Measurements from ENCODE around the gene PKN2.
A peak's percentile ranks its signal among the peaks of the same experiment; 100 is the strongest.

PKN2 gene

GRCh38 chr1:88735909-88736308 is 51.8 kb downstream of the PKN2 start:
- DNase-seq, result no peak

DNA sequence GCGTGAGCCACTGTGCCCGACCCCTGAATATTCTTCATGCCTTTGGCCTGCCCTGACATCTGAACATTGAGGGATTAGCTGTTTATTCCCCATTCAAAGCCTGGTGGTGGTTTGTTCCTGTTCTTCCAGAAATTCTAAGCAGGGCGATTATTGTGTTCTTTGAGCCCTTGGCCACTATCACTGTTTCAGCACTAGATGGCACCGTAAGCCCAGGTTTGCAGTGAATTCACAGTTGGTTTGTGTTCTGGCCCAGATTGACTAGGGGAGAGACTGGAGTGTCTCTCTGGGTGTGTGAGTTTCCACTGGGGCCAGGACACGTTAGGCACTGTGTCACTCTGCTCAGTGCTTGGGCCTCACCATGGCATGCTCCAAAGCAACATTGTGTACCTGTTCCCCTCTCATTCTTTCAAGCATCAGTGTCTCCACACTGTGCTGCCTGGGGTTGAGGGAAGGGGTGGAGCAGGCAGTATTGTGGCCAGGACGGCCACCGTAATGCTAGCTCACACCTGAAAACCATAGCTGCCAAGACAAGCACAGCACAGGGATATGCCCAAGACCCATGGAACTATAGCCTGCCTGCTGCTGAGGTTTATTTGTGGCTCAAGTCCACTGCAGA is 52.7 kb downstream of the PKN2 start:
- DNase-seq, result no peak

DNA sequence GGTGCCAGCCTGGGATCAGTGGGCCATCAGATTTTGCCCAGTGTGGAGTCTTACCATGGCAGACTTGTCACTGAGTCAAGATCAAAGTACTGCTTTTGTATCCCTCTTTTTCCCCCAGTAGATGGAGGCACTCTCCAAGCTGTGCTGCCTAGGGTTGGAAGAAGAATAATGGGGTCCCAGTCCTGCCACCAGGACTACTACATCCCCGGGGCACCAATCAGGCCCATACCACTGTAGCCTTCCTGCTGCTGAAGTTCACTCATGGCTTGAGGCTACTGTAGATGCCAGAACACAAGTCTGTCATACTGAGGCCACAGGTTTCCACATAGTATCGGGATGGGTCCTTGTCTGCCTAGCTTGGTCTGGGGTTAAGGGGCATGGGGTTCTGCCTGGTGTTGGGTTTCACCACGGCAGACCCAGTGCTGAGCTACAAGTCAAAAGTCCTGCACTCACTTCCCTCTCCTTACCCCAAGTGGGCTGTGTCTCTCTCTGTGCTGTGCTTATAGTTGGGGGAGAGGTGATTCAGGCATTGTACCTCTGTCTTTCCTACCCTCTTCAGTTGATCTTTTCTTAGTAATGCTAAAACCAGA is 53.4 kb downstream of the PKN2 start:
- DNase-seq, result no peak

- DNase-seq, result no peak
Measured at GRCh38 chr1:88740784-88741183, 56.7 kb downstream of the PKN2 start.

DNA sequence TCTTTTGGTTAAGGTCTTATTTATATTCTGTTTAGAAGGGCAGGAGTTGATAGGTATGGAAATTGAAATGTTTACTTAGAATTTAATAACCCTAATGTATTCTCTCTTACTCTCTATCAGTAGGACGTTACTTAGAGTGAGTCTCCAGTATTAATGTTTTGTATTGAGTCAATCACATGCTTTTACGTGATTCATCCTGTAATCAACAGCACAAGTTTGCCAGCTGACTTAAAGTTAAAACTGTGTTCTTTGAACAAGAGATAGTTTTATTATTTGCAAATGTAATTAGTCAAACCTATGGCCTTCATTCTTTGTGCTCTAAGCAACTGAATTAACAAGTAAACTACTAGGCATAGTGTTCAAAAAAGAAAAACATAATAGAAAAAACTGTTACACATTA is 57.3 kb downstream of the PKN2 start:
- no peak for DNase-seq

DNA sequence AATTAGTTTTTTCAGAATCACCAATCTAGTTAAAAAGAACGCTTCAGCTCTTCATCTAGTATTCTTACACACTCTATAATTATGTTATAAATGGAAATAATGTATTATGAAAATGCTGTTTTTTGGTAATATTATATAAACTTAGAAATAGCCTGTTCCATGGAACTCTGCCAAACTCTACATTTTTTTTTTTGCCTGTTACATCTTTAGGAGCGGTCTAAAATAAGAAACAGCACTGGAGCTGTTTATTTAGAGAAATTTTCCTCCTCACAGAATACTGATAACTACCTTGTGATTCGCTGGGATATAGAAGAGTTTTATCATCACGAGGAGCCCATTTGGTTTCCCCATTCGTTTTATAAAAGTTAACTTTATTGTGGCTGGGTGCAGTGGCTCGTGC is 58.5 kb downstream of the PKN2 start:
- no peak for DNase-seq

DNA sequence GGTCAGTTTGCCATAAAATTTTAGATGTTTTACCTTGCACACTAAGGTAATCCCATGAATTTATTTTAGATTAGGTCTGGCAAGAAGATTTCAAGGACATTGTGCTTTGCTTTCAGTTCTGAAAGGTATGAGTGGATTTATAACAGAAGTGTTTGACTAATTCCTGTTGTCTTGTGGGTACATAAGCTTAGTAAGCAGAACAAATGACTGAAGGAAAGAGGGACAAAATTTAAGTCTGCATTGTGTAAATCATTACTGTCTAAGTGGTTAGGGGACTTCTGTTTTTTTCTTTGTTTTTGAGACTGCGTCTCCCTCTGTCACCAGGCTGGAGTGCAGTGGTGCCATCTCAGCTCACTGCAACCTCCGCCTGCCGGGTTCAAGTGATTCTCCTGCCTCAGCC is 60.1 kb downstream of the PKN2 start:
- DNase-seq, result no peak

- DNase-seq, result no peak
Measured at GRCh38 chr1:88746916-88747315, 62.8 kb downstream of the PKN2 start.

- DNase-seq, result no peak
Measured at GRCh38 chr1:88751714-88752113, 67.6 kb downstream of the PKN2 start.

- no peak for DNase-seq
Measured at GRCh38 chr1:88753506-88753905, 69.4 kb downstream of the PKN2 start.

DNA sequence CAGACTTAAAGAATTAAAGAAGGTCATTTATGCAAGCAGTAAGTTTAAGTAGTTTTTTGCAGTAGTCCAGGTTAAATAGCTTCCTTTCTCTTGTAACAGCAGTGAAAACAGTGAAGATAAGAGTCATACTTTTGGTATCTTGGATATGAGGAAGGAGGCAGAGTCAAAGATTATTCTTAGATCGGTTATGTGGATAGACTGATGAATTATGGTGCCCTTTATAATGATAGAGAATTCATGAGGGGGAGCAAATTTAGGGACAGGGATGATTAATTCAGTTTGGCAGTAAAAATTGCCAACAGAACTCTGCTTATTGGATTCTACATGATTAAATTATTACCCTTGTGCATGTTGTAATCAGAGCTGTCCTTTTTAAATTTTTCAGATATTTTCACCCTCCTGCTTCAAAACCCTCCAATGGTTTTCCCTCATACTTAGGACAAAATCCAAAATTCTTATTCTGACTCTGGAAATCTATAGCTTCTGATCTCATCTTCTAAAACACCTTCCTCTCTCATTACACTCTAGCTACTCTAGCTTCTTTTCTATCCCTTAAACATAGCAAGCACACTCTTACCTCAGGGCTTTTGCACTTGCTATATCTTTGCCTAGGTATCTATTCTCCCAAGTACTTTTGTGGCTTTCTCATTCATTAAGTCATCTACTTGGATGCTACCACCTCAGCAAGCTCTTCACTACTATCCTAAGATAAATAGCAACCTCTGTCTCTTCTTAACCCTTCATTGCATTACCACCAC is 79.8 kb downstream of the PKN2 start:
- DNase-seq, result no peak

DNA sequence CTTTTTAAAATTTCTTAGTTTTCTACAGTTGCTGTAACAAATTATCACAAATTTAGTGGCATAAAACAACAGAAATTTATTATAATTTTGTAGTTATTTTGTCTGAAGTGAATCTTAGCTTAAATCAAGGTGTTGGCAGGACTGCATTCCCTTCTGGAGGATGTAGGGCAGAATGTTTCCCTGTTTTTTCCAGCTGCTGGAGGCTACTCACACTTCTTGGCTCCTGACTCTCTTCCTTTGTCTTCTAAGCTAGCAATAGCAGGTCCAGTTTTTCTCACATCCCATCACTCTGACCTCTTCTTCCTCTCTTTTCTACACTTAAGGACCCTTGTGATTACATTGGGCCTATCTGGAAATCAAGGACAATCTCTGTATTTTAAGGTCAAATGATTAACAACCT is 84.1 kb downstream of the PKN2 start:
- no peak for DNase-seq

DNA sequence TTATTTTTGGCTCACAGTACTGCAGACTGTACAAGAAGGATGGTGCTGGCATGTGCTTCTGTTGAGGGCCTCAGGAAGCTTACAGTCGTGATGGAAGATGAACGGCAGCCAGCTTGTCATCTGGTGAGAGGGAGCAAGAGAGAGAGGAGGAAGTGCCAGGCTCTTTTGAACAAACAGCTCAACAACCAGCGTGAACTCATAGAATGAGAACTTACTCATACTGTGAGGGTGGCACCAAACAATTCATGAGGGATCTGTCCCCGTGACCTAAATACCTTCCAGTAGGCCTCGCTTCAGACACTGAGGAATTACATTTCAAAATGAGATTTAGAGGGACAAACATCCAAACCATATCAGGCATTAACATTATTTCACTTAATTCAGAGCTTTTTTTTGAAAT is 84.7 kb downstream of the PKN2 start:
- no peak for DNase-seq

GRCh38 chr1:88773540-88774150 is 89.6 kb downstream of the PKN2 start:
- DNase-seq, result no peak

DNA sequence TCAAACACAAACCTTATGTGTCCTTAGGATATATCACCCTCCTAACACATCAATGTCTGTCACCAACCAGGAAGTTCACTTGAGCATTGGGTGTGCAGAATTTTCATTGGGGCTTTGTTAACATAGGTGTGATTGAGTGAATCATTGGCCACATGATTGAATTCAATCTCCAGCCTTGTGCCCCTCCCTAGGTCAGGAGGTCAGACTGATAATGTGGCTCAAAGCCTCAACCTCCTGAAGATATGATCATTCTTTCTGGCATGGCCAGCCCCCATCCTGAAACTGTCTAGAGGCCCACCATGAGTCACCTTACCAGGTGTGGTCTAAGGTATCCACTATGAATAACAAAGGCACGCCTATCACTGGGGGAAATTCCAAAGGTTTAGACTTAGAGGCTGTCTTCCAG is 90.1 kb downstream of the PKN2 start:
- DNase-seq, result no peak

DNA sequence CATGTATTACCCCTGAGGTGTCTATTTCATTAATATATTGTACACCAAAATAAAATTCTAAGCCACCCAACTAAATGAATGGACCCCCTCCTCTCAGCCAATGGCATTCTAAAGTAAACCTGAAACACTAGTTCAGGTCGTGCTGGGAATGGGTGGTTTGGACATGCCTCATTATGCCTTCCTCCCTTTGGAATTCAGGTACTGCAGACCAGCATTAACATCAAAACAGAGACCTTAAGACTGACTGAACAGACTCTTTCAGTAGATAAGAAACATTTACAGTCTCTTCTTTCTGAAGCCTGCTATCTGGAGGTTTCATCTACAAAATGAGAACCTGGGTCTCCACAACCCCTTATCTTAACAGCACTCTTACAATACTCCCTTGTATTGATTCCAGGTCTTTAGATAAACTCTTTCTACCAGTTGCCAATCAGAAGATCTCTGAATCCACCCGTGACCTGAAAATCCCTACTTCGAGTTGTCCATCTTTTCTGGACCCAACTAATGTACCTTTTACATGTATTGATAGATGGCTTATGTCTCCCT is 93.6 kb downstream of the PKN2 start:
- DNase-seq, result no peak

DNA sequence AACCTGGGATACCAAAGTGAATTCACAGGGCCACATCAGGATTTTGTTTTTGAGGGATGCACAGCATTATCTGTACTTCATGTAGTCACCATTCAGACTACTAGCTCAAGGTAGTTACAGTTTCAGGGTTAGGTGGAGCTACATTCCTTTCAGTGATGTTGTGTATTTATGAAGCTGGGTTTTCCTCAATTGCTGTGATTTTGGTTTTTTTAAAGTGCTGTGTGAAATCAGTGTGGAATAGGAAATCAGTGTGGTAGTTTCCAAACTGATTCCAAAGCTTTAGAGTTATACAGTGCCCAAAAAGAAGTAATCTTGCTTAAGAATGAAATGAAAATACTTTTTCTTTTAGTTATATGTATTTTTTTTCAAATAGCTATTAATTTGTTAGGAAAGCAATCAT is 95.8 kb downstream of the PKN2 start:
- DNase-seq, result no peak

GRCh38 chr1:88780485-88780884 is 96.4 kb downstream of the PKN2 start:
- DNase-seq, result peak; percentile 11

GRCh38 chr1:88783145-88783544 is 99.1 kb downstream of the PKN2 start:
- DNase-seq, result no peak

- DNase-seq, result no peak
Measured at GRCh38 chr1:88784551-88784950, 100.5 kb downstream of the PKN2 start.

- DNase-seq, result no peak
Measured at GRCh38 chr1:88787023-88787903, 103.2 kb downstream of the PKN2 start.

- no peak for DNase-seq
Measured at GRCh38 chr1:88791192-88791591, 107.1 kb downstream of the PKN2 start.

DNA sequence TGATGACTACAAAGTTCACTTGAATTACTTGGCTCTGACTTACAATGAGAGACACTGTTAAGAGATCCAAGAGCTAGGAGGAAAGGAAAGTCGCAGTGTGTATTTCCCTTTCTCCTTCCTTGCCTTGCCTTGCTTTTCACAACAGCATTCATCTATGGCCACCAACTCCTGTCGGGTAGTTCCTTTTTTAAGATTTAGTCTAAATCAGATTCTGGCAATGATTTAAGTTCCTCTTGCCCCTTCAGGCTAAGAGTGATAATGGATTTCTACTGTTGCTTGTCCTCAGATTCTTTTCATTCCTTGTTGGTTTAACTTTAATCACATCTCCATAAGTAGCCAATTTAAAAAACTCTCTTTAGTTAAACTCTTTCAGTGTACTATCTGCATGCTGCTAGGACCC is 115.4 kb downstream of the PKN2 start:
- DNase-seq, result no peak
